ENCODE results near the gene ARHGAP33. TPM values are rescaled to one million over a fixed set of nuclear protein-coding genes. Genes with fewer than 3 reads are reported as not detected.

ARHGAP33 gene
- total and polyA plus RNA-seq, 10 of the 15 experiments (the other 5 are each of a cell fraction or from before 2014, with no cell fraction given): 0.05 to 22.9 (median 2.3) TPM; not detected in 1

- BruUV-seq (replicated peaks): no TSS peak
These were observed 1.9 kb downstream of the ARHGAP33 start for GRCh38 chr19:35777086-35777841.

More at GRCh38 chr19:35777086-35777841, 1.9 kb downstream of the ARHGAP33 start:
- ChIA-PET CTCF (interaction anchor here (0.6 to 1.3 kb wide), 2 partner anchors 83 to 277 kb away, joined by 3 read pairs; partner anchors contain the start of gene THAP8), RAD21 (ENCODE audit: unreplicated experiment) (interaction anchor here (1.1 to 1.3 kb wide), 2 partner anchors 29 to 37 kb away, joined by 3 to 4 read pairs; partner anchors contain the start of gene LIN37), POLR2A (interaction anchor here (0.7 to 1.7 kb wide), 3 partner anchors 29 to 65 kb away, joined by 3 to 5 read pairs (median 4); partner anchors contain the start of gene LIN37), SMC1A (ENCODE audit: uncharacterized antibody, unreplicated experiment) (interaction anchor here (0.7 kb wide), 1 partner anchor 37 kb away, joined by 3 read pairs; no protein-coding TSS in a partner anchor)
- H3K4me3 ChIP-seq: no peak overlapping the region
- H4K20me1 ChIP-seq (ENCODE audit: control insufficient read depth, insufficient read depth): no peaks in the 10 kb centered on the region
- no peaks in the 10 kb centered on the region for H3K27me3 ChIP-seq (replicated peaks in 1 of 2; ENCODE audit: control insufficient read depth in 2 of 2, insufficient read depth in 2 of 2, low read length in 1 of 2)
- no peak overlapping the region for H3K4me2 ChIP-seq (ENCODE audit: control insufficient read depth, insufficient read depth)
- DNase-seq (ENCODE audit: low read depth, low spot score) (no peak), ATAC-seq (no peak), FAIRE-seq (no peak)
- no peaks in the 10 kb centered on the region for H3K9me3 ChIP-seq (replicated peaks; ENCODE audit: control insufficient read depth, insufficient read depth, low read length)
- no peaks in the 10 kb centered on the region for H3K4me1 ChIP-seq (ENCODE audit: control insufficient read depth, insufficient read depth, low read length)
- no peak overlapping the region for H3K9ac ChIP-seq (ENCODE audit: control insufficient read depth, insufficient read depth, low read length)
- no peaks in the 10 kb centered on the region; a peak in 1 of 4 replicates for H3K36me3 ChIP-seq (ENCODE audit: control insufficient read depth in 2 of 2, insufficient read depth in 2 of 2, low read length in 1 of 2)
- WGBS (ENCODE audit: insufficient coverage, insufficient replicate concordance, low lambda C conversion rate, missing lambda C conversion rate): 60% methylated on average over 13 of the region's 19 CpGs
- TF ChIP-seq ZBED1 (IDR thresholded peaks at IDR 0.05; ENCODE audit: borderline replicate concordance) (no peak), PKNOX1 (IDR thresholded peaks at IDR 0.05) (no peak)
- TF ChIP-seq, protein P1, sequence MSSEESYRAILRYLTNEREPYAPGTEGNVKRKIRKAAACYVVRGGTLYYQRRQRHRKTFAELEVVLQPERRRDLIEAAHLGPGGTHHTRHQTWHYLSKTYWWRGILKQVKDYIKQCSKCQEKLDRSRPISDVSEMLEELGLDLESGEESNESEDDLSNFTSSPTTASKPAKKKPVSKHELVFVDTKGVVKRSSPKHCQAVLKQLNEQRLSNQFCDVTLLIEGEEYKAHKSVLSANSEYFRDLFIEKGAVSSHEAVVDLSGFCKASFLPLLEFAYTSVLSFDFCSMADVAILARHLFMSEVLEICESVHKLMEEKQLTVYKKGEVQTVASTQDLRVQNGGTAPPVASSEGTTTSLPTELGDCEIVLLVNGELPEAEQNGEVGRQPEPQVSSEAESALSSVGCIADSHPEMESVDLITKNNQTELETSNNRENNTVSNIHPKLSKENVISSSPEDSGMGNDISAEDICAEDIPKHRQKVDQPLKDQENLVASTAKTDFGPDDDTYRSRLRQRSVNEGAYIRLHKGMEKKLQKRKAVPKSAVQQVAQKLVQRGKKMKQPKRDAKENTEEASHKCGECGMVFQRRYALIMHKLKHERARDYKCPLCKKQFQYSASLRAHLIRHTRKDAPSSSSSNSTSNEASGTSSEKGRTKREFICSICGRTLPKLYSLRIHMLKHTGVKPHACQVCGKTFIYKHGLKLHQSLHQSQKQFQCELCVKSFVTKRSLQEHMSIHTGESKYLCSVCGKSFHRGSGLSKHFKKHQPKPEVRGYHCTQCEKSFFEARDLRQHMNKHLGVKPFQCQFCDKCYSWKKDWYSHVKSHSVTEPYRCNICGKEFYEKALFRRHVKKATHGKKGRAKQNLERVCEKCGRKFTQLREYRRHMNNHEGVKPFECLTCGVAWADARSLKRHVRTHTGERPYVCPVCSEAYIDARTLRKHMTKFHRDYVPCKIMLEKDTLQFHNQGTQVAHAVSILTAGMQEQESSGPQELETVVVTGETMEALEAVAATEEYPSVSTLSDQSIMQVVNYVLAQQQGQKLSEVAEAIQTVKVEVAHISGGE (CRISPR knock-in tag; IDR thresholded peaks at IDR 0.05): no peak
- H2AFZ ChIP-seq (ENCODE audit: control insufficient read depth, low read depth, low read length): no peak overlapping the region
- intact Hi-C loops (cut with micrococcal nuclease; ENCODE audit: unreplicated experiment): no loop called here
- no peaks in the 10 kb centered on the region for H3K79me2 ChIP-seq (ENCODE audit: control insufficient read depth, insufficient read depth, low read length)
- in situ Hi-C loops (cut with MboI): no loop called here
- no peak overlapping the region for H3K27ac ChIP-seq (ENCODE audit: control insufficient read depth, insufficient read depth)
